NT2/D1 (cell line): Measurements from ENCODE around the gene PLCL1.

Source experiments
- DNase-seq: peaks from one replicate; pipeline ENCODE4 v3.0.0-alpha.2; 2011; ENCODE audit warnings: low read depth, low spot score
- H3K27me3 ChIP-seq: 2 replicates; pipeline ENCODE4 v1.6.0; 2011; ENCODE audit warnings: mild to moderate bottlenecking; ENCODE audit not compliant: insufficient read length, insufficient read depth
- H3K36me3 ChIP-seq: 2 replicates; pipeline ENCODE4 v1.6.1; 2011; ENCODE audit warnings: mild to moderate bottlenecking, low read length, mixed read lengths; ENCODE audit not compliant: insufficient read depth, insufficient read length
- H3K4me1 ChIP-seq: 2 replicates; pipeline ENCODE4 v1.5.1; 2011; ENCODE audit not compliant: insufficient read depth, insufficient read length
- H3K4me3 ChIP-seq: 2 replicates; pipeline ENCODE4 v1.5.1; 2011; ENCODE audit warnings: low read depth; ENCODE audit not compliant: insufficient read length
- H3K9ac ChIP-seq: 2 replicates; pipeline ENCODE4 v1.6.0; 2011; ENCODE audit warnings: low read depth; ENCODE audit not compliant: insufficient read length
- H3K9me3 ChIP-seq: 2 replicates; pipeline ENCODE4 v1.5.1; 2011; ENCODE audit warnings: mild to moderate bottlenecking, low read length; ENCODE audit not compliant: insufficient read depth
- SUZ12 ChIP-seq: IDR thresholded peaks from 2 replicates; pipeline ENCODE4 v1.6.1; 2011; ENCODE audit not compliant: insufficient read length, insufficient read depth; ENCODE audit errors: extremely low read depth
- YY1 ChIP-seq: IDR thresholded peaks from 2 replicates; pipeline ENCODE4 v1.6.1; 2011; ENCODE audit not compliant: insufficient read length, insufficient read depth
- ZNF274 ChIP-seq: IDR thresholded peaks from 2 replicates; pipeline ENCODE4 v1.6.1; 2011; ENCODE audit warnings: mild to moderate bottlenecking, low read depth, low read length

The PLCL1 gene

GRCh38 chr2:198077477-198077876 is 273.1 kb downstream of the PLCL1 start:
- Histone ChIP-seq H3K4me3 (no peak overlapping the region), H3K9me3 (no peaks in the 10 kb centered on the region), H3K4me1 (no peaks in the 10 kb centered on the region), H3K27me3 (no peaks in the 10 kb centered on the region), H3K9ac (no peak overlapping the region), H3K36me3 (no peaks in the 10 kb centered on the region)
- TF ChIP-seq YY1 (no peak), ZNF274 (no peak), SUZ12 (no peak)
- no peak for DNase-seq

DNA sequence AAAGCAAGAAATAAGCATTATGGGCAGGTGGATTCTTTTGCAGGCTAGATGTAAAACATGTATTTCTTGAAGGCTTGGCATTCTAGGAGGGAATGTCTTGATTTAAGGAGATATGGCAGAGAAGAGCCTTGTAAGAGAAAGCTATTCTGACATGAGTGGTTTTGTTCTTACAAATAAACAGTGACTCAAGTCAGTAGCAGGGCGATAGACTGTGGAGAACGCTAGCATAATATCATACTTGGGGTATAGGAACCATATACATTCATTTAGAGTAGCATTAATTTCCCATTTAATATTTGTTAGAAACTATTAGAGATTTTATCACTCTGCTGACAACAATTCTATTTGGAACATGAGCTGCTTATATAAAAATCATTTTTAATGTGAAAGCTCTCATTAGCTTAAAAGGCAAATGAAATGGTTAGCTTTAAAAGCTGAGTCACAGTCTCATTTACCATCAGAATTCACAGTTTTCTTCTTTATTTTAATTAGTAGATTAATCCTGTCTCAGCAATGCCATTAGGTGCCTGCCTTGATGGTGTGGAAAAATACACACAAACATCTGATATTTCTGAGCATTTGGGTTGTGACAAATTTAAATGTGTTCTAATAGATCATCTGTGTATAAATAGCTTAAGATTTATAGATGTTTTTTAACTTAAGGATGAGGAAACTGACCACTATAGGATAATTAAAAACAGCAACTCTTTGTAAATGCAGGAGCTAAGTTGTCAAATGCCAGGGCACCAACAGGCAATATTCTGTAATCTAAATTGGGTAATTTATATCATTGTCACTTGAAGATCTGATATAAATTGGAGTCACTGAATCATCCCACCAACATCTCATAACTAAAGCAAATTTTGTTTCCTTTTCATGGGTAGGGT is 276.7 kb downstream of the PLCL1 start:
- no peak for DNase-seq
- Histone ChIP-seq H3K36me3 (no peaks in the 10 kb centered on the region), H3K4me1 (no peaks in the 10 kb centered on the region), H3K9ac (no peak overlapping the region), H3K9me3 (no peaks in the 10 kb centered on the region), H3K27me3 (no peaks in the 10 kb centered on the region), H3K4me3 (no peak overlapping the region)
- TF ChIP-seq ZNF274 (no peak), YY1 (no peak), SUZ12 (no peak)

DNA sequence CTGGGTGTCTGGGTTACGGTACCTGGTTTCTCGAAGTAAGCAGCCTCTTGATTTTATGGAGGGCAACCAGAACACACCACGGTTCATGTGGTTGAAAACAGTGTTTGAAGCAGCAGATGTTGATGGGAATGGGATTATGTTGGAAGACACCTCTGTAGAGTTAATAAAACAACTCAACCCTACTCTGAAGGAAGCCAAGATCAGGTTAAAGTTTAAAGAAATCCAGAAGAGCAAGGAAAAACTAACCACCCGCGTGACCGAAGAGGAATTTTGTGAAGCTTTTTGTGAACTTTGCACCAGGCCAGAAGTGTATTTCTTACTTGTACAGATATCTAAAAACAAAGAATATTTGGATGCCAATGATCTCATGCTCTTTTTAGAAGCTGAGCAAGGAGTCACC is 279.8 kb downstream of the PLCL1 start:
- Histone ChIP-seq H3K36me3 (no peaks in the 10 kb centered on the region), H3K9me3 (no peaks in the 10 kb centered on the region), H3K27me3 (no peaks in the 10 kb centered on the region), H3K4me3 (no peak overlapping the region), H3K4me1 (no peaks in the 10 kb centered on the region), H3K9ac (no peak overlapping the region)
- DNase-seq: no peak
- TF ChIP-seq ZNF274 (no peak), SUZ12 (no peak), YY1 (no peak)

GRCh38 chr2:198096002-198096401 is 291.6 kb downstream of the PLCL1 start:
- TF ChIP-seq ZNF274: no peak
- no peak for TF ChIP-seq YY1
- no peak for TF ChIP-seq SUZ12
- H3K9me3 ChIP-seq: no peaks in the 10 kb centered on the region
- no peaks in the 10 kb centered on the region for H3K27me3 ChIP-seq
- H3K4me3 ChIP-seq: no peak overlapping the region
- no peak overlapping the region for H3K9ac ChIP-seq
- no peaks in the 10 kb centered on the region for H3K4me1 ChIP-seq
- no peak for DNase-seq
- no peaks in the 10 kb centered on the region for H3K36me3 ChIP-seq

DNA sequence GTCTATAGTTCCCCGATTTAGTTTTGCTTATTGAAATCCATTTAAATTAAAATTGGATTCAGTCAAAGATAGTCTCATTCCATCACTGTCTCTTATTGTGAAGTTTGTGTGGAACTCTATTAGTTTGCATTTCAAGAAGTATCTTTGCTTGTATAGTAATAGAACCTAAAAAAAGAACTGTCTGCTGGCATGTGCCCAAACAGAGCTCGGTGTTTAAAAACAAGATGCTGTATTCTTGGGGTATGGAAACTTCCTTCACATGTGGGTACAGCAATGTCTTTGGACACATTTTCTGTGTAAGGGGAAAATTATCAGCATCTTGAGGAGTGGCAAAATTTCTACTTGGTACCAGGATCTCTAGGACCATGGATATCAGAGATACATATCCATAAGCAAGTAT is 292.6 kb downstream of the PLCL1 start:
- Histone ChIP-seq H3K9me3 (no peaks in the 10 kb centered on the region), H3K4me1 (no peaks in the 10 kb centered on the region), H3K4me3 (no peak overlapping the region), H3K36me3 (no peaks in the 10 kb centered on the region), H3K27me3 (no peaks in the 10 kb centered on the region), H3K9ac (no peak overlapping the region)
- TF ChIP-seq ZNF274 (no peak), YY1 (no peak), SUZ12 (no peak)
- DNase-seq: no peak

DNA sequence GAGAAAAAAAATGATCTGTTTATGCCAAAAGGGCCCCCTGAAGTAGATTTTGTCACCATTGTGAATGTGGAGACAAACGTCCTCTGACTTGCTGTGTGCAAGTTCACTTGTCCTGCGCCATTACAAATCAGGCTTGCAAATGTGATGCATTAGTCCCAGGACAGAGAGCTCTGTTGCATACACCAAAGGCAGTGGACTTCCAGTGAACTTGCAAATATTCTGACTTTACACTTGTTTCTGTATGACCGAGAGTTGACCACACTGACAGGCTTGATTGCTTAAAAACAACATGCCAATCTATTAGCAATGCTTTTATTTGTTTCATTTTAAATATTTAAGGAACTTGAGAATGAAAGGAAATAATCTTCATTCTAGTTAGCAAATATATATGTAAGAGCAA is 293.2 kb downstream of the PLCL1 start:
- no peak for DNase-seq
- no peaks in the 10 kb centered on the region for H3K36me3 ChIP-seq
- H3K27me3 ChIP-seq: no peaks in the 10 kb centered on the region
- H3K4me3 ChIP-seq: no peak overlapping the region
- no peak for TF ChIP-seq YY1
- TF ChIP-seq ZNF274: no peak
- no peak for TF ChIP-seq SUZ12
- H3K4me1 ChIP-seq: no peaks in the 10 kb centered on the region
- H3K9me3 ChIP-seq: no peaks in the 10 kb centered on the region
- H3K9ac ChIP-seq: no peak overlapping the region

GRCh38 chr2:198098386-198098785 is 294.0 kb downstream of the PLCL1 start:
- Histone ChIP-seq H3K9me3 (no peaks in the 10 kb centered on the region), H3K36me3 (no peaks in the 10 kb centered on the region), H3K9ac (no peak overlapping the region), H3K4me3 (no peak overlapping the region), H3K27me3 (no peaks in the 10 kb centered on the region), H3K4me1 (no peaks in the 10 kb centered on the region)
- TF ChIP-seq ZNF274 (no peak), SUZ12 (no peak), YY1 (no peak)
- DNase-seq: no peak
